Activated CD4-positive, alpha-beta T cell treated with anti-CD3 and anti-CD28 coated beads for 4 hours (primary cell): ENCODE results near the gene LPP.

Experiments
- DNase-seq, 2 donors: peaks; one replicate each; pipeline ENCODE4 v3.0.0-alpha.2; 2020

Gene LPP

DNA sequence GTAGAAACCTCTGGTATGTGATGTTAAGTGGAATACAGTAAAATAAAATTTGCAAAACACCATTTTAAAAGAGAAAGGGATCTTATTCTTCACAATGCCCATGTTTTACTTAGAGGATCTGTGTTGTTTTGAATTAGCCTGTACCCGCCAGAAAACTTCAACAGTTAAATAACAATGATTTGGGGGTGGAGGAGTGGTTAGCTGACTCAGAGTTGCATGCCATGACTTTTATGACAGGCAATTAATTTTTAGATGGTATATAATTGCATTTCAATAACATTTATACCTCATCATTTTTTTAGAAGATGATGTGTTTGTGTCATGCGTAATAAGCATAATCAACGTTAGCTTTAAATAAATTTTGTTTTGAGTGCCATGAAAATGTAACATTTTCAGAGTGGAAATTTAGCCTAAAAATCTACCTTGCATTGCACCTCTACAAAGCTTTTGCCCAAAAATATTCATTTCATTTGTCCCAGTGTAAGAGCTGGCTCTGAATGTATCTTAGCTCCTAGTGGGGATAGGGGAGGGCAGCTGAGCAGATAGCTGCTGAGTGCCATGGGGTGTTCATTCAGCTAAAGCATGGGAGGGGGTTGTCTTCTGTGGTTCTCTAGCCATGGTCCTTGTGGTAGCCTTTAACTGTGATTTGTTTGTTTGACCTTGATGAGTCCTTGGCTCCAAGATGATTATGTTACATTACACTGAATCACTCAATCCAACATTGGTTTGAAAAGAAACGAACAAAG lies 379.8 kb downstream of the LPP start:
- DNase-seq: no peak

GRCh38 chr3:188534633-188535032 lies 380.7 kb downstream of the LPP start:
- no peak for DNase-seq

- no peak for DNase-seq
Observed at GRCh38 chr3:188537606-188538005, 383.6 kb downstream of the LPP start.

- no peak for DNase-seq
Observed at GRCh38 chr3:188539037-188539436, 385.1 kb downstream of the LPP start.

GRCh38 chr3:188539631-188540194 lies 385.8 kb downstream of the LPP start:
- DNase-seq: no peak

GRCh38 chr3:188542196-188542595 lies 388.2 kb downstream of the LPP start:
- no peak for DNase-seq

DNA sequence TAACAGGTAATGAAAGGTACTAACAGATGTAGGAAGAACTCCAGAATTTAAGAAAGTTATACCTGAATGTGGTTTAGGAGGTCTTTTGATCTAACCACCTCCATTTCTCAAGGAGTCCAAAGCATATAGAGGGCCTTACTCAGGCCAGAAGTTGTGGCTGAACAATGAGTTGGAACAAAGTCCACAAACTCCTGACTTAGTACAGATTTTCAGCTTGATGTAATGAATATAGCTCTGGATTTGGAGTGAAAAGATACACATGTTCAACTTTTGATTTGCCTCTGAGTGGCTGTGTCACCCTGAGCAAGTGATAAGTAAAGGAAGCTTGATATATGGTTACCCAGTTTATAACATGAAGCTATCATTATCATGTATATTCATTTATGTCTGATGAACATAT lies 390.1 kb downstream of the LPP start:
- no peak for DNase-seq

- DNase-seq: no peak
Observed at GRCh38 chr3:188546835-188547670, 393.1 kb downstream of the LPP start.

DNA sequence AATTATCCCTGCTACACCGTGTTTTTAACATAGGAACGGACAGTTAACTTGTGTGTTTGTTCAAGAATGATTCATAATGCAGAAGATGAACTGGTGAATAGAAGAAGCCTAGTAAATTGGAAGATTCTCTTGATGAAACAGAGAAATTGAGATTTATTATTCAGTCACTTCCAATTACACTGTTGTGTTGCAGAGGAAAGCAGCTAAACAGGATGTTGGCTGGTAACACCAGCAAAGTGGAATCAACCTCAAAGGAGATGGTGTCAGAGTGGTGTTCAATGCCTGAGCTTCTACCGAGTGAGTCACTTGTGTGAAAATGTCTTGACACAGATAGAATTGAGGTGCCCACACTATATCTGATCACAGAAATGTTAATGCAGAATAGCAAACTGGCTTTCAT lies 399.6 kb downstream of the LPP start:
- peak; percentile 5 to 18 for DNase-seq

GRCh38 chr3:188554404-188554803 lies 400.4 kb downstream of the LPP start:
- no peak for DNase-seq

- no peak for DNase-seq
Observed at GRCh38 chr3:188557235-188557634, 403.3 kb downstream of the LPP start.

DNA sequence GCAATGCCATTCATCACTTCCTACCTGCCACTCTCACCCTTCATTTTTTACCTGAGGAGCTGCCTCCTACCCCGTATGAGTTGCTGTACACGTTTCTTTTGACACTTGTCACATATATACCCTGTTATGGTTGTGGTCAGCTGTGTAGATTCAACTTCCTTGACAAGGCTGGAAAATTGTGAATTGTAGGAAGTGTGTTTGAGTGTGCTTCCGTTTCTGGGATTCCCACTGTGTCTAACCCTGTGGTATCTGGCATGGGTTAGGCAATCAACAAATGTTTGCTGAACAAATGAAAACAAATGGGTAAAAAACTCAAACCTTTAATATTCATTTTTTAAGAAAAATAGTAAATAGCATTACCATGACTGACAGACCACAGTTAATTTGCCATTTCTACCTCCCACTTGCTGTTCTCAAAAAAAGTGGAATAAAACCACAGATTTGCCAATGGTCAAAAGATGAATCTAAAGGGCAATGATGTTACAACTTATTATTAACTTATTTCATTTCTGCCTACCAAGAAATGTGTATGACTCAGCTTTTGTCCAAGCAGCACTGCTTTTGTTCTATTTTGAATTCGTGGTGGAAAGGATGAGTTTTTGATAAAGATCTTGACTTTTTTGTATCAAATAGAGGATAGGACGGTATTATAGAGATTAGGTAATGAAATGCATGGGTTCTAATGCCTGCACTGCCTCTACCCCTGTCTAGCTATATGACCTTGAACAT lies 404.6 kb downstream of the LPP start:
- no peak for DNase-seq

- DNase-seq: no peak
Observed at GRCh38 chr3:188559072-188559429, 405.1 kb downstream of the LPP start.

- DNase-seq: no peak
Observed at GRCh38 chr3:188559856-188560255, 405.9 kb downstream of the LPP start.

DNA sequence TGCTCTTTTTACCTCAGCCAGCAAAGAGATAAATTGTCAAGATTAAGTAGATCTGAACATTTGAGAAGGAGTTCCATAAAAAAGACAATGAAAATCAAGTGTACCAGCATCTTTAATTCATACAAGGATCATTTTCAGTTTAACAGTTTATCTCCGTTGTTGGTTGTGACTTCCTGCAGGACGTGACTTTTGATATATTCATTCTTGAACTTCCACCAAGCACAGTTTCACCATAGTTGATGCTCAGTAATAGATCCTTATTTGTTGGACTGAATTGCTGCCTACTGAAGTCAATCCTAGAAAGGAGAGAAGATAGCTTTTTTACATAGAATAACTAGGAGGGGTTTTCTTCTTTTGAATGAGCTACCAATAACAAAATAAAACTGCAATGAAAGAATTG lies 408.2 kb downstream of the LPP start:
- DNase-seq: no peak

GRCh38 chr3:188567478-188568195 lies 413.7 kb downstream of the LPP start:
- DNase-seq: no peak

DNA sequence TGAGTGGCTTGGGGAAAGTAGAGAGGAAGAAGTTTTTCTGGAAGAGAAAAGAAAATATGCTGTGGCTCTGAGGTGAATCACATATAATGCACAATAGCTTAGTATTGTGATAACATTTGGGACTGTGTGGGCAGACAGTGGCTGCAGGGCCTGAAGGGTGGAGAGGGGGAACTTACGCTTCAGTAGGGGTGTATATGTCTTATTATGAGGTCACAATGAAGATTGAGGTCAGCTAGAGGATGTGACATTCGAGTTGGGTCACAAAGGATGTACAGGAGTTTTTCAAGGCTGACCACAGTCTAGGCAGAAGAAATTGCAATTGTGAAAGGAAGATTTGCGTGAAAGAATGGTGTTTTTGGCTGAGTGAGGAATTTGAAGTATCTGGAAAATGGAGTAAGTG lies 414.8 kb downstream of the LPP start:
- DNase-seq: no peak

GRCh38 chr3:188571531-188572095 lies 417.7 kb downstream of the LPP start:
- no peak for DNase-seq

DNA sequence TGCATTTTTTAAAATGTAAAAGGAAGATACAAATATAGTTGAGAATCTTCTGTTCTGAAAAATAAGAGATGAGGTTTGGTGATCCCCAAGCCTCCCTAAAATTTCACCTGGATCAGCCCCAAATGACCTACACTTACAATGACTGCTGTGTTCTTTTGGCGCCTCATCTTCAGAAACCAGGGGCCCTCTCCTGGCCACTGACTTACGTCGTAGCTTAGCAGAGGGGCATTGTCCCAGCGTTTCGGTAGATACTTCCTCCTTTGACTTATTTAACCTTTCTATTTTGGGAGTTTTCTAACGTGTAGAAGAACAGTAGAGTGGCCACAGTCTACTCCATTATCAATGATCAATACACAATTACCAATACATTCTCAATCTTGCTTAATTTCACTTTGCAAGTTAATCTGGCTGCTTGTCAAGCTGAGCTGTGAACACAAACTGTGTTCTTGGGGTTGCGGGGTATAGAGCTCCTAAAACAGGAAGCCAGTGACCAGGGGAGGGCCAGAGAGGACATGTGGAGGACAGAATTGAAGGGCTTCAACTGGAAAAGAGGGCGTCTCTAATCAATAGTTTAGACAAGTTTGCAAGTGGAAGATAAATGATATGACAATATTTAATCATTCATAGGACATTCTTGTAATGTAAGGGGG lies 419.5 kb downstream of the LPP start:
- no peak for DNase-seq

GRCh38 chr3:188573956-188574355 lies 420.0 kb downstream of the LPP start:
- DNase-seq: no peak

- DNase-seq: no peak
Observed at GRCh38 chr3:188574885-188575284, 420.9 kb downstream of the LPP start.

GRCh38 chr3:188575501-188575900 lies 421.5 kb downstream of the LPP start:
- no peak for DNase-seq
